ENCODE data around the gene PTPN11. TPM values are rescaled to one million over a fixed set of nuclear protein-coding genes. Genes with fewer than 3 reads are reported as not detected.

PTPN11 gene
- total and polyA plus RNA-seq, 2 of the 8 experiments (the other 6 are each of a cell fraction or from before 2014, with no cell fraction given): 28.3 to 133 TPM

DNA sequence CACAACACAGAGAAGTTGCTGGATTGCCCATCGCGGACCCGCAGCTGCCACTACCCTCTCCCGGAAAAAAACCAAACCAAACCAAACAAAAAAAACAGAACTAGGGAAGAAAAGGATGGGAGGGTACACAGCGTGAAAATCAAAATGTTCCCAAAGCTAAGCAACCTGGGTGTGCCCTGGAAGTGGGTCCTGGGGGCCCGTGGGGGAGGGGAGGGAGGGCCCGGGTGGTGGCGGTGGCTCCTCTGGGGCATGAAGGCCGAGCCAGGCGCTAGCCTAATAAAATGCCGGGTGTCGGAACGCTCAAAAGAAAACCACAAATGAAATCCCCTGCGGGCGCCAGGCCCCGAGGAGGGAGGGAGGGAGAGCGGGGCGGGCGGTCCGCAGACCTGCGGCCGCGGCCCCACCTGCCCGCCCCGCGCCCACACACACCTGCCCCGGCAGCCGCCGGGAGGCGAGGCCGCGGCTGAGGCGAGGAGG lies 37.3 kb upstream of the PTPN11 start:
- FAIRE-seq: no peak
- H3K79me2 ChIP-seq (ENCODE audit: control insufficient read depth in 1 of 2, insufficient read depth in 2 of 2, low read length in 2 of 2): peaks cover 0 to 45% of the 10 kb centered on the region in 2 experiments; a peak in 3 of 4 replicates

More for the DNA sequence above, 37.3 kb upstream of the PTPN11 start:
- no peak overlapping the region for H2BK5ac ChIP-seq (ENCODE audit: low read depth, low read length)
- TF ChIP-seq ASH2L (IDR thresholded peaks at IDR 0.05; ENCODE audit: low read length) (peak; percentile 43), TAF1 (IDR thresholded peaks at IDR 0.05; ENCODE audit: low read depth, low read length) (0 out of 2 replicates have a peak, but pooled peaks have one; percentile 1), KDM4A (IDR thresholded peaks at IDR 0.05; ENCODE audit: low read depth, low read length, severe bottlenecking) (peak; percentile 85), SAP30 (IDR thresholded peaks at IDR 0.05; ENCODE audit: insufficient read depth, insufficient replicate concordance, low read length) (peak; percentile 43)
- TF ChIP-seq, protein P1, sequence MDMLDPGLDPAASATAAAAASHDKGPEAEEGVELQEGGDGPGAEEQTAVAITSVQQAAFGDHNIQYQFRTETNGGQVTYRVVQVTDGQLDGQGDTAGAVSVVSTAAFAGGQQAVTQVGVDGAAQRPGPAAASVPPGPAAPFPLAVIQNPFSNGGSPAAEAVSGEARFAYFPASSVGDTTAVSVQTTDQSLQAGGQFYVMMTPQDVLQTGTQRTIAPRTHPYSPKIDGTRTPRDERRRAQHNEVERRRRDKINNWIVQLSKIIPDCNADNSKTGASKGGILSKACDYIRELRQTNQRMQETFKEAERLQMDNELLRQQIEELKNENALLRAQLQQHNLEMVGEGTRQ (IDR thresholded peaks at IDR 0.05; ENCODE audit: low read length): no peak
- TF ChIP-seq, protein P2, sequence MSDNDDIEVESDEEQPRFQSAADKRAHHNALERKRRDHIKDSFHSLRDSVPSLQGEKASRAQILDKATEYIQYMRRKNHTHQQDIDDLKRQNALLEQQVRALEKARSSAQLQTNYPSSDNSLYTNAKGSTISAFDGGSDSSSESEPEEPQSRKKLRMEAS (IDR thresholded peaks at IDR 0.05): no peak
- POLR2A ChIA-PET (ENCODE audit: partially characterized antibody): interaction anchor here (0.6 to 1.8 kb wide), 4 partner anchors 11 to 614 kb away, joined by 3 to 5 read pairs (median 5); partner anchors contain the start of gene ALDH2
- H3K36me3 ChIP-seq (ENCODE audit: control insufficient read depth in 2 of 4, insufficient read depth in 4 of 4, low read length in 3 of 4): no peaks in the 10 kb centered on the region
- DNase-seq (ENCODE audit: low read depth in 1 of 2, low spot score in 2 of 2): no peak
- H3K27ac ChIP-seq (ENCODE audit: low read depth, low read length): no peak overlapping the region; the same call in 1 of the 2 replicates
- no peak overlapping the region for H2BK12ac ChIP-seq (ENCODE audit: low read depth, low read length)
- H4K8ac ChIP-seq (ENCODE audit: extremely low read depth, insufficient read depth, low read length): 0 out of 2 replicates have a peak overlapping the region, but pooled peaks have one; percentile 14
- H3K79me1 ChIP-seq (ENCODE audit: low read depth, low read length): peaks cover 6% of the 10 kb centered on the region; the same call in 1 of the 2 replicates
- no peak overlapping the region for H3K14ac ChIP-seq (ENCODE audit: insufficient read length)
- H3K9me3 ChIP-seq (ENCODE audit: insufficient read depth in 2 of 2, low read depth in 1 of 2, low read length in 1 of 2): no peaks in the 10 kb centered on the region
- 1% methylated on average over 7 of the region's 33 CpGs; no CpG with 5 or more reads in 1 of the 2 experiments for WGBS, 2 experiments (ENCODE audit: extremely low coverage in 1 of 2, insufficient coverage in 1 of 2, insufficient read length in 1 of 2, insufficient replicate concordance in 2 of 2, low coverage in 1 of 2, low lambda C conversion rate in 2 of 2, missing lambda C conversion rate in 1 of 2)
- H2AFZ ChIP-seq (ENCODE audit: low read length): peak overlapping the region; percentile 42; the same call in 1 of the 2 replicates
- no peak overlapping the region for H4K91ac ChIP-seq (replicated peaks; ENCODE audit: insufficient read length, low read length)
- H3K9ac ChIP-seq (replicated peaks in 1 of 4; ENCODE audit: extremely low read depth in 1 of 4, low read depth in 3 of 4, low read length in 3 of 4): peak overlapping the region; percentile 41 to 80 (median 56); a peak in 6 of 7 replicates
- H3K23me2 ChIP-seq (ENCODE audit: low read depth, low read length): peaks cover 7% of the 10 kb centered on the region; the same call in 1 of the 2 replicates
- H2BK20ac ChIP-seq (ENCODE audit: low read length): no peak overlapping the region
- no peaks in the 10 kb centered on the region for H3K27me3 ChIP-seq (replicated peaks in 1 of 4; ENCODE audit: control insufficient read depth in 3 of 4, extremely low read depth in 1 of 4, insufficient read depth in 3 of 4, low read length in 3 of 4)
- H3K23ac ChIP-seq (ENCODE audit: insufficient read length): no peak overlapping the region
- no peak overlapping the region for H2AK5ac ChIP-seq (ENCODE audit: low read depth, low read length)
- H3K4me2 ChIP-seq (ENCODE audit: insufficient read depth in 1 of 2, low read depth in 2 of 2, low read length in 2 of 2): peak overlapping the region; percentile 84 to 92
- no peak overlapping the region for H2BK15ac ChIP-seq (ENCODE audit: low read length)
- peak overlapping the region; percentile 75 to 86 (median 82) for H3K4me3 ChIP-seq (ENCODE audit: extremely low read depth in 1 of 4, insufficient read depth in 2 of 4, low read depth in 3 of 4, low read length in 4 of 4)
- H3K4me1 ChIP-seq (replicated peaks in 1 of 4; ENCODE audit: control insufficient read depth in 3 of 4, insufficient read depth in 4 of 4, low read length in 3 of 4): peaks cover 0 to 8% (median 2%) of the 10 kb centered on the region in 4 experiments; a peak in 5 of 7 replicates
- H3K56ac ChIP-seq (replicated peaks; ENCODE audit: insufficient read length, low read depth, low read length): no peak overlapping the region
- H3K4ac ChIP-seq (replicated peaks; ENCODE audit: insufficient read length, low read depth, low read length): peak overlapping the region; percentile 53
- no peak overlapping the region for H4K5ac ChIP-seq (ENCODE audit: insufficient read length, low read depth, low read length)
- no peak overlapping the region for H3K18ac ChIP-seq (ENCODE audit: extremely low read depth, low read length)
- peaks cover 0 to 4% of the 10 kb centered on the region in 2 experiments for H4K20me1 ChIP-seq (replicated peaks in 1 of 2; ENCODE audit: control insufficient read depth in 1 of 2, insufficient read depth in 2 of 2, low read length in 2 of 2)
- CTCF ChIA-PET (ENCODE audit: partially characterized antibody): interaction anchor here (2.0 kb wide), 1 partner anchor 183 kb away, joined by 7 read pairs; no protein-coding TSS in a partner anchor
- H2BK120ac ChIP-seq (replicated peaks; ENCODE audit: low read depth, low read length): no peak overlapping the region
